HepG2 (cell line): ENCODE data around the gene FKBP1B. TPM values are rescaled to one million over a fixed set of nuclear protein-coding genes. Genes with fewer than 3 reads are reported as not detected.

Experiments used
- ATAC-seq: fragments of 200-7000 bp; cut with Tn5 transposase; 3 replicates; pipeline ENCODE4 v1.9.1; 2020; ENCODE audit warnings: mild to moderate bottlenecking, moderate library complexity
- BruUV-seq: library from RNA; stranded (reverse); fragments of 400-500 nt; replicated peaks from 2 replicates; lab custom pipeline; 2021; lab: Mats Ljungman, UMichigan
- CTCF ChIA-PET: fragments of 300-600 bp; formaldehyde crosslinking; extraction: SDS; loops from one replicate; lab custom pipeline; 2021; ENCODE audit warnings: low total read pairs, inconsistent platforms, low intra/inter-chr PET ratio; lab: Yijun Ruan, JAX
- POLR2A ChIA-PET: fragments of 350-600 bp; sonication (Branson Sonifier 250); formaldehyde crosslinking; loops from one replicate; lab custom pipeline; 2020; ENCODE audit warnings: antibody characterized with exemption, inconsistent platforms; lab: Yijun Ruan, JAX
- DNase-seq: peaks from one replicate; pipeline ENCODE4 v3.0.0-alpha.2; 2015; ENCODE audit warnings: low spot score
- FAIRE-seq: peaks from 3 replicates; lab custom pipeline; 2011; peaks lifted over from hg19 to GRCh38; lab: Jason Lieb, UNC
- H2AFZ ChIP-seq: one replicate; pipeline ENCODE4 v1.6.1; 2011; ENCODE audit warnings: low read length, inconsistent platforms
- H3K27ac ChIP-seq: fragments of 300-600 bp; 3 replicates; pipeline ENCODE4 v1.8.0; 2011; ENCODE audit warnings: mixed run types, mild to moderate bottlenecking, mixed read lengths, low read length, inconsistent platforms; ENCODE audit not compliant: insufficient read depth; ENCODE audit errors: extremely low read length
- H3K27me3 ChIP-seq, 2 experiments: fragments of 200-600 bp in 1 of 2; 2 replicates in 1 of 2; 3 replicates in 1 of 2; pipeline versions ENCODE4 v1.6.0 to v1.8.0; 2011; ENCODE audit warnings: low read length in 2 of 2, mild to moderate bottlenecking in 2 of 2, moderate library complexity in 2 of 2, inconsistent platforms in 1 of 2; ENCODE audit not compliant: insufficient read depth in 2 of 2, control insufficient read depth in 1 of 2
- H3K36me3 ChIP-seq, 2 experiments: fragments of 200-600 bp in 1 of 2; replicated peaks in 1 of 2; 2 replicates in 1 of 2; 3 replicates in 1 of 2; pipeline versions ENCODE4 v1.5.1 to v1.8.0; 2011; ENCODE audit warnings: low read length in 2 of 2, inconsistent platforms in 1 of 2; ENCODE audit not compliant: insufficient read depth in 2 of 2, control insufficient read depth in 1 of 2
- H3K4me1 ChIP-seq: 2 replicates; pipeline ENCODE4 v1.5.1; 2012; ENCODE audit warnings: low read length, inconsistent platforms; ENCODE audit not compliant: insufficient read depth
- H3K4me2 ChIP-seq: 2 replicates; pipeline ENCODE4 v1.6.0; 2011; ENCODE audit warnings: low read depth, low read length, inconsistent platforms
- H3K4me3 ChIP-seq, 3 experiments: fragments of 200-600 bp in 1 of 3; sonication (generic), shearing (Covaris generic) in 1 of 3; replicated peaks in 1 of 3; 2 replicates each; pipeline ENCODE4 v1.5.1; 2011 to 2016; ENCODE audit warnings: low read length in 3 of 3, inconsistent platforms in 2 of 3, low read depth in 2 of 3, mild to moderate bottlenecking in 2 of 3, control low read depth in 1 of 3, mixed read lengths in 1 of 3; ENCODE audit not compliant: insufficient read depth in 1 of 3
- H3K79me2 ChIP-seq: one replicate; pipeline ENCODE4 v1.6.1; 2011; ENCODE audit warnings: low read length, inconsistent platforms; ENCODE audit not compliant: insufficient read depth
- H3K9ac ChIP-seq: 2 replicates; pipeline ENCODE4 v1.6.0; 2011; ENCODE audit warnings: mild to moderate bottlenecking, low read depth, low read length, inconsistent platforms; ENCODE audit not compliant: insufficient read depth
- H3K9me3 ChIP-seq: 2 replicates; pipeline ENCODE4 v1.5.1; 2012; ENCODE audit warnings: mild to moderate bottlenecking, low read length
- H4K20me1 ChIP-seq: 2 replicates; pipeline ENCODE4 v1.6.0; 2011; ENCODE audit warnings: inconsistent platforms, mild to moderate bottlenecking, low read length, moderate library complexity; ENCODE audit not compliant: insufficient read depth
- AGO2 ChIP-seq: fragments of 200-400 bp; formaldehyde crosslinking; optimal IDR thresholded peaks from 2 replicates; pipeline ENCODE3; 2017; ENCODE audit warnings: mild to moderate bottlenecking, low read depth, low read length, moderate library complexity
- FOXK2 ChIP-seq: fragments of 450-650 bp; IDR thresholded peaks from 2 replicates; pipeline ENCODE4 v1.6.1; 2016
- HMGA1 ChIP-seq: sonication (generic); formaldehyde crosslinking; conservative IDR thresholded peaks from 2 replicates; pipeline ENCODE4 v1.4.0; 2020; ENCODE audit warnings: missing genetic modification reagents
- HNRNPL ChIP-seq: fragments of 200-400 bp; formaldehyde crosslinking; IDR thresholded peaks from 2 replicates; pipeline ENCODE4 v1.6.1; 2017; ENCODE audit warnings: mild to moderate bottlenecking, low read depth, low read length
- RBAK ChIP-seq: sonication (generic); formaldehyde crosslinking; IDR thresholded peaks from 2 replicates; pipeline ENCODE4 v1.5.1; 2020; ENCODE audit warnings: mild to moderate bottlenecking, missing genetic modification reagents
- SNAI1 ChIP-seq: sonication (generic); formaldehyde crosslinking; IDR thresholded peaks from 2 replicates; pipeline ENCODE4 v1.5.0; 2020; ENCODE audit warnings: mild to moderate bottlenecking, missing genetic modification reagents, borderline replicate concordance
- TARDBP ChIP-seq: sonication (generic); formaldehyde crosslinking; IDR thresholded peaks from 2 replicates; pipeline ENCODE4 v1.8.0; 2022; ENCODE audit warnings: mild to moderate bottlenecking, missing genetic modification reagents
- ZBTB7A ChIP-seq: sonication (generic); formaldehyde crosslinking; IDR thresholded peaks from 2 replicates; pipeline ENCODE4 v1.8.0; 2022; ENCODE audit warnings: mild to moderate bottlenecking, missing genetic modification reagents
- ZNF790 ChIP-seq: sonication (generic); formaldehyde crosslinking; IDR thresholded peaks from 2 replicates; pipeline ENCODE4 v1.8.0; 2022; ENCODE audit warnings: missing genetic modification reagents, mild to moderate bottlenecking, borderline replicate concordance
- ZNF839 ChIP-seq: sonication (generic); formaldehyde crosslinking; IDR thresholded peaks from 2 replicates; pipeline ENCODE4 v1.4.0; 2020; ENCODE audit warnings: missing genetic modification reagents, mild to moderate bottlenecking, borderline replicate concordance
- ZNF883 ChIP-seq: sonication (generic); formaldehyde crosslinking; IDR thresholded peaks from 2 replicates; pipeline ENCODE4 v1.5.1; 2020; ENCODE audit warnings: mild to moderate bottlenecking, missing genetic modification reagents; ENCODE audit errors: not compliant biosample characterization
- ZSCAN12 ChIP-seq: sonication (generic); formaldehyde crosslinking; IDR thresholded peaks from 2 replicates; pipeline ENCODE4 v1.9.0; 2021; ENCODE audit warnings: mild to moderate bottlenecking, missing genetic modification reagents
- ZSCAN31 ChIP-seq: sonication (generic); formaldehyde crosslinking; IDR thresholded peaks from 2 replicates; pipeline ENCODE4 v1.5.0; 2020; ENCODE audit warnings: low read depth, mild to moderate bottlenecking, missing genetic modification reagents
- WGBS: methylation state at CpG from one replicate; pipeline ENCODE4 v1.1.6; 2017; ENCODE audit warnings: low lambda C conversion rate; 5-methylcytosine and 5-hydroxymethylcytosine counted together
- in situ Hi-C: cut with HindIII; loops from 2 replicates; pipeline ENCODE4 v1.10.0; 2017; ENCODE audit warnings: low pct_unique_long_range_greater_than_20kb; ENCODE audit not compliant: extremely low pct_ligation_motif_present
- intact Hi-C: fragments of 100-400 bp; cut with micrococcal nuclease; formaldehyde crosslinking; loops from one replicate; pipeline ENCODE4 v1.10.0; 2022; ENCODE audit not compliant: unreplicated experiment
- polyA plus RNA-seq, 8 experiments: library from polyadenylated mRNA; depleted of rRNA in 3 of 8; stranded (reverse) in 7 of 8; unstranded in 1 of 8; fragments of >200 nt; fragmentation: Illumina TruSeq in 4 of 8; extraction: Trizol in 4 of 8; gene quantifications; 2 replicates each; pipeline versions ENCODE4 v1.2.1 to v1.2.3, GENCODE V29; 2011 to 2016; ENCODE audit warnings: low read depth in 4 of 8, missing spikeins in 1 of 8, mixed read lengths in 1 of 8; ENCODE audit not compliant: insufficient read depth in 1 of 8
- total RNA-seq, 5 experiments: library from RNA; depleted of rRNA; stranded (reverse); fragments of >200 nt; fragmentation: Illumina TruSeq; extraction: Trizol; gene quantifications; 2 replicates each; pipeline ENCODE4 v1.2.3, GENCODE V29; 2016; ENCODE audit warnings: low read depth in 1 of 5
- TF ChIP-seq, protein P1 (sequence below): sonication (generic); formaldehyde crosslinking; IDR thresholded peaks from 2 replicates; pipeline ENCODE4 v1.4.0; 2020; ENCODE audit warnings: missing genetic modification reagents, mild to moderate bottlenecking, borderline replicate concordance
- TF ChIP-seq, protein P2 (sequence below): sonication (generic); formaldehyde crosslinking; IDR thresholded peaks from 2 replicates; pipeline ENCODE4 v1.4.0; 2020; ENCODE audit warnings: missing genetic modification reagents
- TF ChIP-seq, protein P3 (sequence below): sonication (generic); formaldehyde crosslinking; IDR thresholded peaks from 2 replicates; pipeline ENCODE4 v1.4.0; 2020; ENCODE audit warnings: missing genetic modification reagents
- TF ChIP-seq, protein P4 (sequence below): IDR thresholded peaks from 2 replicates; pipeline ENCODE4 v1.6.1; 2016

The FKBP1B gene
- total and polyA plus RNA-seq, 2 of the 13 experiments (the other 11 are each of a cell fraction or from before 2014, with no cell fraction given): 35.2 to 96.3 TPM

DNA sequence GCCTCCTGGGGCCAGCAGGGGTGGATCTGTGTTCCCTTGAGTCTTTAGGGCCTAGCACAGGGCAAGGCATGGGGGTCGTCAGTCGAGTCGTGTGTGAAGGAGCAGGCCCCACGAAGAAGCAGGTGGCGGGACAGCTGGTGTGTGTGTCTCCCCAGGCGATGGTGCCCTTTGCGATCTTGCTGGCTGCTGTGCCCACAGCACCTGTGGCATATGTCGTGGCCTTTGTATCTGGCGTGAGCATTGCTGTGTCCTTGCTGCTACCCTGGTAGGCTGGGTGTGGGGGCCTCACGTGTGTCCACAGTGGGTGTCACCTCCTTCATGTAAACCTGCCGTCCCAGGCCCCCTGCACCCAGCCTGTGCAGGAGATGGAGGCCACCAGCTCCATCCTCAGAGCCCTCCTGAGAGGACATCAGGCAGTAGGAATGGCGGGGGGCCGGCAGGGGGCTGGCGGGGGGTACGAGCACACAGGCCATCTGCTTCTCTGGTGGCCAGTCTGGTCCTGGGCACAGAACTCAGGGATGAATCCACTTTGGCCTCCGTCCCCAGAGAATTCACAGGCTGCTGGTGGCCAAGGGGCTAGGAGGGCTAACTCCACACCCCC, 26.5 kb upstream of the FKBP1B start:
- intact Hi-C loops: no loop called here
- Histone ChIP-seq H3K79me2 (no peaks in the 10 kb centered on the region), H2AFZ (no peak overlapping the region), H3K9ac (no peak overlapping the region), H3K36me3 (peaks cover 9 to 20% of the 10 kb centered on the region in 2 experiments; a peak in 4 of 5 replicates), H3K9me3 (no peaks in the 10 kb centered on the region), H3K4me1 (peaks cover 37% of the 10 kb centered on the region), H4K20me1 (no peaks in the 10 kb centered on the region), H3K4me2 (peak overlapping the region; percentile 41; the same call in 1 of the 2 replicates), H3K4me3 (no peak overlapping the region), H3K27ac (peak overlapping the region; percentile 10), H3K27me3 (no peaks in the 10 kb centered on the region)
- peak; percentile 0; the same call in 2 of the 3 replicates for ATAC-seq
- in situ Hi-C loops: loop anchor here (5.0 to 10.0 kb wide), 2 partner anchors 39 to 142 kb away; no protein-coding TSS in a partner anchor
- DNase-seq: no peak
- no TSS peak for BruUV-seq
- WGBS: 89% methylated on average over 13 of the region's 16 CpGs
- CTCF ChIA-PET: interaction anchor here (3.2 to 3.4 kb wide), 2 partner anchors 37 to 141 kb away, joined by 36 to 37 read pairs; no protein-coding TSS in a partner anchor
- FAIRE-seq: no peak
- POLR2A ChIA-PET: interaction anchor here (0.6 to 5.2 kb wide), 11 partner anchors 7 to 96 kb away, joined by 3 to 23 read pairs (median 14); partner anchors contain the start of genes ATAD2B, SF3B6, TP53I3 and WDCP
- TF ChIP-seq RBAK (CRISPR knock-in tag) (0 out of 2 replicates have a peak, but pooled peaks have one; percentile 2), ZNF839 (CRISPR knock-in tag) (0 out of 2 replicates have a peak, but pooled peaks have one; percentile 1), ZSCAN12 (CRISPR knock-in tag) (no peak), SNAI1 (CRISPR knock-in tag) (no peak), FOXK2 (no peak), ZSCAN31 (CRISPR knock-in tag) (no peak), ZBTB7A (0 out of 2 replicates have a peak, but pooled peaks have one; percentile 2), HNRNPL (0 out of 2 replicates have a peak, but pooled peaks have one; percentile 37), HMGA1 (CRISPR knock-in tag) (no peak), ZNF883 (CRISPR knock-in tag) (no peak), ZNF790 (0 out of 2 replicates have a peak, but pooled peaks have one; percentile 39), AGO2 (peak; percentile 21), TARDBP (no peak)
- TF ChIP-seq, protein P1, sequence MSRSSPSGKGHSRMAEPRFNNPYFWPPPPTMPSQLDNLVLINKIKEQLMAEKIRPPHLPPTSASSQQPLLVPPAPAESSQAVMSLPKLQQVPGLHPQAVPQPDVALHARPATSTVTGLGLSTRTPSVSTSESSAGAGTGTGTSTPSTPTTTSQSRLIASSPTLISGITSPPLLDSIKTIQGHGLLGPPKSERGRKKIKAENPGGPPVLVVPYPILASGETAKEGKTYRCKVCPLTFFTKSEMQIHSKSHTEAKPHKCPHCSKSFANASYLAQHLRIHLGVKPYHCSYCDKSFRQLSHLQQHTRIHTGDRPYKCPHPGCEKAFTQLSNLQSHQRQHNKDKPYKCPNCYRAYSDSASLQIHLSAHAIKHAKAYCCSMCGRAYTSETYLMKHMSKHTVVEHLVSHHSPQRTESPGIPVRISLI: no peak
- TF ChIP-seq, protein P2, sequence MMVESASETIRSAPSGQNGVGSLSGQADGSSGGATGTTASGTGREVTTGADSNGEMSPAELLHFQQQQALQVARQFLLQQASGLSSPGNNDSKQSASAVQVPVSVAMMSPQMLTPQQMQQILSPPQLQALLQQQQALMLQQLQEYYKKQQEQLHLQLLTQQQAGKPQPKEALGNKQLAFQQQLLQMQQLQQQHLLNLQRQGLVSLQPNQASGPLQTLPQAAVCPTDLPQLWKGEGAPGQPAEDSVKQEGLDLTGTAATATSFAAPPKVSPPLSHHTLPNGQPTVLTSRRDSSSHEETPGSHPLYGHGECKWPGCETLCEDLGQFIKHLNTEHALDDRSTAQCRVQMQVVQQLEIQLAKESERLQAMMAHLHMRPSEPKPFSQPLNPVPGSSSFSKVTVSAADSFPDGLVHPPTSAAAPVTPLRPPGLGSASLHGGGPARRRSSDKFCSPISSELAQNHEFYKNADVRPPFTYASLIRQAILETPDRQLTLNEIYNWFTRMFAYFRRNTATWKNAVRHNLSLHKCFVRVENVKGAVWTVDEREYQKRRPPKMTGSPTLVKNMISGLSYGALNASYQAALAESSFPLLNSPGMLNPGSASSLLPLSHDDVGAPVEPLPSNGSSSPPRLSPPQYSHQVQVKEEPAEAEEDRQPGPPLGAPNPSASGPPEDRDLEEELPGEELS (CRISPR knock-in tag): no peak
- TF ChIP-seq, protein P3, sequence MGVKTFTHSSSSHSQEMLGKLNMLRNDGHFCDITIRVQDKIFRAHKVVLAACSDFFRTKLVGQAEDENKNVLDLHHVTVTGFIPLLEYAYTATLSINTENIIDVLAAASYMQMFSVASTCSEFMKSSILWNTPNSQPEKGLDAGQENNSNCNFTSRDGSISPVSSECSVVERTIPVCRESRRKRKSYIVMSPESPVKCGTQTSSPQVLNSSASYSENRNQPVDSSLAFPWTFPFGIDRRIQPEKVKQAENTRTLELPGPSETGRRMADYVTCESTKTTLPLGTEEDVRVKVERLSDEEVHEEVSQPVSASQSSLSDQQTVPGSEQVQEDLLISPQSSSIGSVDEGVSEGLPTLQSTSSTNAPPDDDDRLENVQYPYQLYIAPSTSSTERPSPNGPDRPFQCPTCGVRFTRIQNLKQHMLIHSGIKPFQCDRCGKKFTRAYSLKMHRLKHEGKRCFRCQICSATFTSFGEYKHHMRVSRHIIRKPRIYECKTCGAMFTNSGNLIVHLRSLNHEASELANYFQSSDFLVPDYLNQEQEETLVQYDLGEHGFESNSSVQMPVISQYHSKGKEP: no peak
- TF ChIP-seq, protein P4, sequence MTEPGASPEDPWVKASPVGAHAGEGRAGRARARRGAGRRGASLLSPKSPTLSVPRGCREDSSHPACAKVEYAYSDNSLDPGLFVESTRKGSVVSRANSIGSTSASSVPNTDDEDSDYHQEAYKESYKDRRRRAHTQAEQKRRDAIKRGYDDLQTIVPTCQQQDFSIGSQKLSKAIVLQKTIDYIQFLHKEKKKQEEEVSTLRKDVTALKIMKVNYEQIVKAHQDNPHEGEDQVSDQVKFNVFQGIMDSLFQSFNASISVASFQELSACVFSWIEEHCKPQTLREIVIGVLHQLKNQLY: no peak
